Stimulated activated CD4-positive, alpha-beta T cell treated with anti-CD3 and anti-CD28 coated beads, TNF-alpha, amount 100 ng/mL, for 4 hours (primary cell): ENCODE measurements around the gene PRRT1B.
"Not testable (repeated sequence)": the region's sequence is repeated elsewhere in the genome, so short reads cannot be mapped to it uniquely, and the experiment has no call there.

Experiments used
- DNase-seq, 3 experiments: peaks; one replicate each; pipeline ENCODE4 v3.0.0-alpha.2; 2020; ENCODE audit warnings: low read depth in 3 of 3

PRRT1B gene

DNA sequence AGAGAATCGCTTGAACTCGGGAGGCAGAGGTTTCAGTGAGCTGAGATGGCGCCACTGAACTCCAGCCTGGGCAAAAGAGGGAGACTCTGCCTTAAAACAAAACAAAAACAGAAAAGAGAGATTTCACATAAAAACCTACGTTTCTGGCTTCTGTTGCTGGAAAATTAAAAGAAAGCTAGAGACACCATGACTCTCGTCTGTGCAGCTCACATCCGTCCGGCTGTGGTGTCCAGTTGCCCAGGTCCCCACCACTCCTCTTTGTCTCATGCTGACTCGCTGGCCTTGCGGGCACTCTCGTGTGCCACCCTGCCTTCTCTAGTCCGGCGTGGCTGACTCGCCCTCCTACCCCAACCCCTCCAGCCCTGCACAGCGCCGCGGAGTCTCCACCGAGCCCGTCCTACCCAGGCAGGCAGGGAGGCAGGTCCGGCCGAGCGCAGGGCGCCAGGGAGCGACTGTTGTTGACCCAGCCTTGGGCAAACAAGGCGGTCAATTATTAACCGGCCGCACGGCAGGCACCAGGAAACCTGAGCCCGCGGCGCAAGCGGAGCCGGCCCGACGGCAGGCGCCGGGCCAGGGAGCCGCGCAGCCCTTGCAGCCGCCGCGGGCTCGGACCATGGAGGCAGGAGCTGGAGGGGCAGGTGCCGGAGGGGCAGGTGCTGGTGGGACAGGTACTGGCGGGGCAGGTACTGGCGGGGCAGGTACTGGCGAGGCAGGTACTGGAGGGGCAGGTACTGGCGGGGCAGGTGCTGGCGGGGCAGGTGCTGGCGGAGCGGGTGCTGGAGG lies at the start of gene PRRT1B:
PRRT1B (plus strand) TSS at position 521 of the 783 bp plus-strand sequence; CDS start at position 614, 93 bp downstream.
- no peak for DNase-seq

DNA sequence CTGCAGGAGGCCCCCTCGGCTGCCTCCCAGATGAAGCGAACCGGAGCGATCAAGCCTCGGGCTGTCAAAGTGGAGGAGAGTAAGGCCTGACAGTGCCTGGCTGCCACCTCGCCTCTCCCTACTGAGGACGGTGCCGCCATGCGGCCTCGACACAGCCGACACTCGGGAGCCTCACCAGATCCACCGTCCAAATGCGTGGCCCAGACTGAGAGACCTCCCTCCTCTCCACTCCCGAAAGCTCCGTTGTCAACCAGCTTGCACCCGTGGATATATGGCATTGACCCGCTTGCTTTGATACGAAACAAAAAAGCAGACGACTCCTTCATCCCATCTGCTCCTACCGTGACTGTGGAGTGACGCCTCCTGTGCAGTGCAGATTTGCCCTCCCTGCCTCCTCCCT lies 49.5 kb upstream of the PRRT1B start:
- no peak for DNase-seq

DNA sequence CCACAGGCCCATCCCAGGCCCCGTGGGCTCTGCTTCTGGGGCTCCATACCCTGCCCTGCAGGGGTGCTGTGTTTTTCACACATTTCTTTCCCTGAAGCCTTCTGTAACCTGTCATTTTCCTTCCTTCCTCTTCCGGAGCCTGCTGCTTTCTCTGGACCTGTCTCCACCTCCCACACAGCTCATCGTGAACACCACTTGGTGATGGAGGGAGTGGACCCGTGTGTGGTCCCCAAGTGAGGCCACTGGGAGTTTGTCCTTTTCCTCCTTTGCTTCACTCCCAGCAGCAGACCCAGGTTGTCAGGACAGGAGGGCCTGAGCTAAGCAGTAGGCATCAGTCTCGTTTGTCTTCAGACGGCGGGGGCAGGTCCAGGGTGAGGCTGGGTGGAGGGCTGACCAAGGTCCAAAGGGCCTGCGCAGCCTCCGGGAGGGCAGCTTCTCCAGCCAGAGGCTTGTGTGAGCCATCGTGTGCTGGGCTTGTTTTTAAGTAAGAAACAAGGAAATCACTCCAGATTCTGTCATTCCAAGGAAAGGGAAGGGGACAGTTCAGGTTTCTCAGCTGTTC lies 48.4 kb upstream of the PRRT1B start:
- no peak for DNase-seq

- DNase-seq = no peak
Measured at GRCh38 chr9:131499254-131499767, 46.0 kb upstream of the PRRT1B start.

GRCh38 chr9:131500377-131500776 lies 44.9 kb upstream of the PRRT1B start:
- peak in 2 of 3 experiments; percentile 36 to 43 for DNase-seq

- peak in 2 of 3 experiments; percentile 15 to 32 for DNase-seq
Measured at GRCh38 chr9:131500939-131501541, 44.3 kb upstream of the PRRT1B start.

GRCh38 chr9:131502781-131503625 lies 42.3 kb upstream of the PRRT1B start, which contains the start of gene POMT1:
Gene POMT1 (plus strand): TSS chr9:131502918. CDS start chr9:131504219, 1,301 bp downstream.
- peak; percentile 80 to 82 (median 82) for DNase-seq

- peak in 2 of 3 experiments; percentile 19 to 22 for DNase-seq
Measured at GRCh38 chr9:131503626-131504465, 41.5 kb upstream of the PRRT1B start.

DNA sequence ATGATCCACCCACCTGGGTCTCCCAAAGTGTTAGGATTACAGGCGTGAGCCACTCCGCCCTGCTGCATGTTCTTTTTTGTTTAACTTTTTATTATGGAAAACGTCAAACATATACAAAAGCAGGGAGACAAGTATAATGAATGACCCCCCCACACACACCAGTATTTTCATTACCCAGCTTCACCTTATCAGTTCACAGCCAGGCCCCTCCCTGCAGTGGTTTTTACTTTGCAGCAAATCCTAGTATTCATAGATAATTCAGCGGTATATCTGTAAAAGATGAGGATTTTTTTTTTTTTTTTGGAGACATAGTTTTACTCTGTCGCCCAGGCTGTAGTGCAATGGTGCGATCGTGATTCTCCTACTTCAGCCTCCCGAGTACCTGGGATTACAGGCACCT lies 40.3 kb upstream of the PRRT1B start:
- DNase-seq = no peak

DNA sequence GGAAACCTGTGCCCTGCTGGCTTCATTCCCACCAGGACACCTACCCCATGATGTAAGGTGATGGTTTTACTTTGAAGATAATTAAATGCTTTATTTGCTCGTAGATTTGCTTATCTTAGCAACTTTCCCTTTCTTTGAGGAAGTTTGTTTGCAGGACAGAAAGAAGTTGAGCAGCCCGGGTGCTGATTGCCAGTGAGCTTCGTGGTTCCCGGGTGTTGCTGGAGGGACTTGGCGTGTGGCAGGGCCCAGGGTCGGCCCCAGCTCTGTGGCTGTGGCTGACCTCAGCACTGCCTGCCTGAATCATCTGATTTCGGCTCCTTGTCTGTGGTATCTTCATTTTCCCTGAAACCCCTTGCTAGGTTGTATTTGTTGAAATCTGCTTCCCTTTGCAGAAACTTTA lies 33.9 kb upstream of the PRRT1B start:
- DNase-seq = no peak

GRCh38 chr9:131511880-131512279 lies 33.4 kb upstream of the PRRT1B start:
- no peak for DNase-seq

- DNase-seq = no peak
Measured at GRCh38 chr9:131513177-131513576, 32.1 kb upstream of the PRRT1B start.

DNA sequence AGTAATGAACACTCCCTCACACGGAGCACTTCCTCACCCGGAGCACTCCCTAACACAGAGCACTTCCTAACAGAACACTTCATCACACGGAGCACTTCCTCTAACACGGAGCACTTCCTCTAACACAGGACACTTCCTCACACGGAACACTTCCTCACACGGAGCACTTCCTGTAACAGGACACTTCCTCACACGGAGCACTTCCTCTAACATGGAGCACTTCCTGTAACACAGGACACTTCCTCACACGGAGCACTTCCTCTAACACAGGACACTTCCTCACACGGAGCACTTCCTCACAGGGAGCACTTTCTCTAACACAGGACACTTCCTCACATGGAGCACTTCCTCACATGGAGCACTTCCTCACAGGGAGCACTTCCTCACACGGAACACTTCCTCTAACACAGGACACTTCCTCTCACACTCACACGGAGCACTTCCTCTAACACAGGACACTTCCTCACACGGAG lies 29.7 kb upstream of the PRRT1B start:
- DNase-seq = not testable (repeated sequence)

GRCh38 chr9:131516100-131516499 lies 29.2 kb upstream of the PRRT1B start:
- DNase-seq = no peak

DNA sequence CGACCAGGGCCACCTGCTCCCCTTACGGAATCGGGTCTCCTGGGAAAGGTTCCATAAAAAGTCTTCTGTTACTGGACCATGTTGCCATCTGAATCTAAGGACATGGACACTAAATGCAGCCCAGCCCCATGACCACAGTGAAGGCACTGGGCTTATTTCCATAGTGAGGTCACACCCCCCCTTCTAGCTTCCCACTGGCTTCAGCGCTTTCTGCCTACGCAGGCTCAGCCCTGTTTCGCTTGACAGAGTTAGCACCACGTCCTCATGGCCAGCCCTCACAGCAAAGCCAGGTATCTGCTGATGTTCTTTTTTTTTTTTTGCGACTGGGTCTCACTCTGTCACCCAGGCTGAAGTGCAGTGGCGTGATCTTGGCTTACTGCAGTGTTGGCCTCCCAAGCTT lies 28.4 kb upstream of the PRRT1B start:
- DNase-seq = no peak

DNA sequence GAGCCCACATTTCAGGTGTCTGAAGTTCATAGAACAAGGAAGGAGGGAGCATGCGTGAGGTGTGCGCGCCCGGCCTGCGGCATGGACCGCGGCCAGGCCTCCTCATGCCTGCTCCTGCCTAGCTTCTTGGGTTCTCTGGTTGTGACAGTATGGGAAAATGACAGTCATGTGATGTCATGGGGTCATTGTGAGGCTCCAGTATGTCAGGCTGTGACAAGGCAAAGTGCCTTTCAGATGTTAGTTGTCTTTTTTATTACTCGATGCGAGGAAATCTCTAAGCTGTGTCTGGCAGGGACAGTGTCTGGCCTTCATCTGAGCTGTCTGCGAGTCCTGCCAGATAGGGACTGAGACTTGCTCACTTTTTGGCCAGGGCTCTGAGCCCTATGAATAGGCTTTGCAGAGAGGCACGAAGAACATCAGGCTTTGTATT lies 27.5 kb upstream of the PRRT1B start:
- no peak for DNase-seq

- DNase-seq = no peak
Measured at GRCh38 chr9:131518553-131518952, 26.8 kb upstream of the PRRT1B start.

DNA sequence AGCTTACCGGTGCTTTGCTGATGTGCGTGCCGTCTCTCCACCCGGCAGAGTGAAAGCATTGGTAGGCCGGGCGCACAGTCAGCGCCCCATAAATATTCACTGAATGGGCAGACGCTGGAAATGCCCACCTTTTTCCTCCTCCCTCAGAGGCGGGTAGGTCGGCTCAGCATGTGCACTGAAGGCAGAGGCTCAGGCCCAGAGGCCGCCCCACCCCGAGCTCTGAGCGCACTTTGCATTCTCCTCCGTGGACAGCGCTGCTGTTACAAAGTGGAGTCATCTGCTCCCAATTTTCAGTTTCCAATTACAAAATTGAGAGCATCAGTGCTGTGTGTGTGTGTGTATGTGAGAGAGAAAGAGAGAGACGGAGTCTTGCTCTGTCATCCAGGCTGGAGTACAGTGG lies 24.8 kb upstream of the PRRT1B start:
- no peak for DNase-seq

DNA sequence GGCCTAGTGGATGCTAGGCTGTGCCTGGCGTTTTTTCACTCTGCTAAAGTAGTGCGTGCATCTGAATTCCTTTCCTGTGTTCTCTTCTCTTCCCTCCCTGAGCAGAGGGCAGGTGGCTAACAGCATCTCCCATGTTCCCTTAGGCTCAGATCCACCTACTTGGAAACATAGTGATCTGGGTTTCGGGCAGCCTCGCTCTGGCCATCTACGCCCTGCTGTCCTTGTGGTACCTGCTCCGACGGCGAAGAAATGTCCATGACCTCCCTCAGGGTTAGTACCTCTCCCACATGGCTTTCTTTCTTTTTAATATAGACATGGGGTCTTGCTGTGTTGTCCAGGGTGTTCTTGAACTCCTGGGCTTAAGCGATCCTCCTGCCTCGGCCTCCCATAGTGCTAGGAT lies 24.1 kb upstream of the PRRT1B start:
- no peak for DNase-seq

GRCh38 chr9:131521822-131522221 lies 23.5 kb upstream of the PRRT1B start:
- DNase-seq = no peak
